Fibroblast of skin of right biceps (primary cell): ENCODE measurements around the gene RAB14.

Source experiments
- DNase-seq: peaks from one replicate; pipeline ENCODE4 v3.0.0-alpha.2; 2013

The RAB14 gene

DNA sequence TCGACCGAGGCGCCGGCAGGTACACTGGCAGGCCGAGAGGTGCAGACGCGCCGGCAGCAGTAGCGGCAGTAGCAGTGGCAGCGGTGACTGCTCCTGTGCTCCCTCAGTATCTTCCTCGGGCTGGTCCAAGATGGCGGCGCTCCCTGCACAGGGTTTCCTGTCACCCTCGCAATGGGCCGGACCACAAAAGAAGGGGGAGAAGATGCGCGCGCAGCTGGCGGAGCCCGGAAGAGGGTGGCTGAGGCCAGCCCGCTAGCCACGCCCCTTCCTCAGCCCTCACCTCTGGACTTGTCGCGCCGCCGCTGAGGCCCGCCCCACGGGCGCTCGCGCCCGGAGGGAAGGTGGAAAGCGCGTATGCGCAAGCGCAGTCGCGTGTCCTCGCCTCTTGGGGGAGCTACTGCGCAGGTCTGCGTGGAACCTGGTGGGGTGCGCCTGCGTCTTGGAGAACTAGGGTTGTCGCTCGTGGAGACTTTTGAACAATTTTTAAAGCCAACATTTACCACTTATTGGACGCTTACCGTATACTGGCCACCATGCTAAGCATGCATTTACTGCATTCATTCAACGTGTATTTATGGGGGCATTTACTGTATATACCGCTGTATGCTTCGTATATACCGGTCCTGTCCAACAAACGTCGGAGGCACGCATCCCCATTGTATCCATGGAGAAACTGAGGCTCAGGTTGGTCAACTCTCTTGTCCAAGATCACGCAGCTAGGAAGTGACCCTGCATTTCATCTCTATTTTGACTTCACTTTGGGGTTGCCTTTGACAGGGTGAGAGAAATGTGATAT lies at the start of gene RAB14:
TSS of gene RAB14 (minus strand) at position 132 of the 796 bp plus-strand sequence. CDS start 8,457 bp downstream, outside the sequence.
- peak; percentile 98 for DNase-seq

DNA sequence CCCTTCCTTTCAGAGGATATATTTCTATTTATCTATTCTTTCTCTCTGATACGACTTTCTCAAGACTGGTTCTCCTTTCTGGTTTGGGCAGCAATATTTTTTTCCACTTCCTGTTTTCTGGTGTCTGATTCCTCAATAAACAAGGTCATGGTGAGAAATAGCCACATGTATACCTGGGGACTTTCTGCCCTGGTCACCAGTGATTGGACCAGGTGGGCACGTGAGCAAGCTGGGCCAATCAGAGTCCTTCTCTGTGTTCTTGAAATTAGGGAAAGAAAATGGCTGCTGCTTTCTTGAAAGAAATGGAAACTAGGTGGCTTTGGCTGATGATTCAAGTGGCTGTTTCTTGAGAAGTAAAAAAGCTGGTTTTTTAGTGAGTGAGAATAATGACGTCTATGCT lies 47.9 kb upstream of the RAB14 start:
- DNase-seq, result no peak

DNA sequence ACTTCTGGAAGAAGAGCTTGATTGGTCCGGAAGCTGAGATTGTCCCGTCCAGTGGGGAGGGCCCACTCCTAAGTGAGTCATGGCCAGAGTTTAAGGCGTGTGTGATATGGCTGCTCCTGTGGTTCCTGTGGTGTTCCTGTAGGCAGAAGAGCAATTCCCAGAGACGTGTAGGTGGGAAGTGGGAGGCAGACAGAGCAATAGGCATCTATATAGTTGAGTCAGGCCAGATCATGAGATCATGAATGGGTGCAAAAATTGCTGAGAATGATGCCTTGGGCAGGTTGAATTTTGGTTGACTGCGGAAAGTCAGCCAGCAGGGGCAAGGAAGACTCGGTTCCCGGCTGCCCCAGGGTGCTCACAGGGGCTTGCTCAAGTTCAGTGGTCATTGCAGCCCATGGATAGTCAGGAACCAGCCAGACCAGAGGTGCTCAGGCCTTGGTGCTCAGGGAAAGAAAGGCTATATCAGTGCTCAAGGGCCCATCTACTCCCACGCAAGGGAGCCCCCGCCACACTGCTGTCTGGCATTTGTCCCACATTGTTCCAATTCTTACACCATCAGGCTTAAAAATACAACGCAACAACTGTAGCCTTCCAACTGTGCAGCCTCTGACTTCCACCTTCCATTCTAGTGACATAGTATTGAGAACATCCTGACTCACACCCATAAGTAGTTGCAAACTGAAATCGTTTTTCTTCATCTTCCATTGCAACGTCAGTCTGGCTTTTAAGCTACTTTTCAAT lies 45.3 kb upstream of the RAB14 start:
- DNase-seq, result peak; percentile 91

DNA sequence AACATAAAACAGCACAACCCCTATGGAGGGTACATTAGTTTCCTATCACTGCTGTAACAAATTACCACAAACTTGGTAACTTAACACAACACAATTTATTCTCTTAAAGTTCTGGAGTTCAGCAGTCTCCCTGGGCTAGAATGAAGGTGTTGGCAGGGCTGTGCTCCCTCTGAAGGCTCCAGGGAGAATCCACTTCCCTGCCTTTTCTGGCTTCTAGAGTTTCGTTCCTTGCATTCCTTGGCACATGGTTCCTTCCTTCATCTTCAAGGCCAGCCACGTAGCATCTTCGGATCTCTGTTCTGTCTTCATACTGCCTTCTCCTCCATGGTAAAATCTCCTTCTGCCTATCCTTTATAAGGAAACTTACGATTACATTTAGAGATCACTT lies 41.3 kb upstream of the RAB14 start:
- DNase-seq, result peak; percentile 33

DNA sequence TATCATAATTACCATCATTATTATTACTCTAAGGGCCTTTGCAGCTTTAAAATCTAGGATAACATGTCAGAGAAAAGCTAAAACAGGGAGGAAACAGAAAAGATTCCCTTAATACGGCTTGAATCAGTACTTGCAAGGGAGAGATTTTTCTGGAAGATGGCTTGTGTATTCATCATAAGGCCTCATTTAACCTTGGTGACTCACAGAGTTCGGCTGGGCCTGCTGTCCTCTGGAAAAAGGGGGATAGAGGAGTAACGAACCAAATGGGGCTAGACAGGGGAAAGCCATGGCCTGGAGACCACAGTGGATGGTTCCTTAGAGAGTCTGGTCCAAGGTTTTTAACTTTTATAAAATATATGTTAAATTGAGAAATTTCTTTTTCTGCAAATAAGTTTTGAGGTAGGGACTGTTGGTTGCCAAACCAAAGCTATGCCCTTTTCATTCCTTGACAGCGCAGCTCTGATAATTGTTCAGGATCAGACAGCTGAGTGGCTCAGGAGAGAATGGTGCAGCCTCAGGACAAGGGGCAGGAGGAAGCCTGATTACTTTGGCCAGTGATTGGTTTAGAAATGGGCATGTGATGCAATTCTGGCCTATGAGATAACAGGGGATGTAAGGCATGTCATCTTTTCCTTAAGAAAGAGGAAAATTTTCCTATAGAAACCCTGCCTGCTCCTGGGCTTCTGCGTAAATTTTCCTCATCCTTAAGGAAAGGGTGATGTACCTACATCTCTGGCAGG lies 40.7 kb upstream of the RAB14 start:
- DNase-seq, result peak; percentile 65

DNA sequence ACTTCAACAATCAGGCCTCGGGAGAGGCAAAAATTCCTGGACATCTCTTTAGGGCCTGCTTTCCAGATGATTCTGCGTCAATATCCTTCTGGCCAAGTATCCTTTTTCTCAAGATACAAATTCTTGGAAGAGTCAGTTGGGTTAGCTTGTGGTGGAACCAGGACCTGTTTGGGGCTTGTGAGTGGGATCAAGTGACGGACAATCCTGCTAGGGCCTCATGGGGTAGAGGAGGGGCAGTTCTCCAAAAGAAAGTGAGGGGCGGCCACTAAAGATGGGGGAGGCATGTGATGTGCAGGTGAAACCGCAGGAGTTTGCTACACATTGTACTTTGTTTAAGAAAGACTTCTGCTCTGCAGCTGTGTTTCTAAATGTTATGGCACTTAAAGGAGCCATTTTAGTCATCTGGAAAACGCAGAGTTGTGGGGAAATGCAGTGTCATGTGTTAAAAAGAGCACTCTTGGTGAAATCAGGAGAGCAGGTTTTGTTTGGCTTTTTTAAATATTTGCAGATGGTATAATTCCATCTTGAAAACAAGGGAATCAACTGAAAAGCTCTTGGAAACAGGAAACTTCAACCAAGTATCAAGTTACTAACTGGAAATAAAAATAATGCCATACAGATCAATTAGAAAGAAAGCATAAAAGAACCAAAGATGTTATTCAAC lies 38.9 kb upstream of the RAB14 start:
- no peak for DNase-seq

DNA sequence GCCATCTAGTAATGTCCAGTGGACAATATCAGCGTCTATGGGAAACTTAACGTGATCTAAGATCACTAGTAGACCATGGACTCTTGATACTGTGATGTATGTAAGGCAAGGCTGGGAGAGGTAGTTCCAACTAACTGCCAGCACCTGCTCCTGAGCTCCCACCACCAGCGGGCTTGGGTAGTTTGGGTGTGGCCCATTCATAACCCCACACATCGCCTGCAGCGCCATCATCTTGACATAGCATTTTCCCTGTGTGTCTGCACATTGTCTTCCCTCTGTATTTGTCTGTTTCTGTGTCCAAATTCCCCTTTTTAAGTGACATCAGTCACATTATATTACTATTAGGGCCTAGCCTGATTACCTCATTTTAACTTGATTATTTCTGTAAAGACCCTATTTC lies 38.2 kb upstream of the RAB14 start:
- DNase-seq, result no peak

DNA sequence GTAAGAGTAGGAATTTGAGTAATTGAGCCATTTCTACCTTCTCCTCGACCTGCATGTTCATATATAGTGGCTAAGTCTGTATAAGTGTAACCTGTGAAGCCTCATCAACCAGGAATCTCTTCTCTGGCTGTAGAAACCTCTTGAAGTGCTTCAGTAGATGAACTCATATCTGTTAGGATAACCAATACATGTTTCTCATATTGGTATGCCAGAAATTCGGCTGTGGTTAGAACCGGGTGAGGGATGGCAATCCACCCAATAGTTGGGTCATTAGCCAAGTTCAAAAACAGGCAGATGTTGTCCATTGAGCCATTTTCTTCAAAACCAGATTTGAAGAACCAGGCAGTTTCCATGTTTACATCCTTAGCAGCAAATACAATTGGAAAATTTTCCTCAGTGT lies 37.4 kb upstream of the RAB14 start:
- peak; percentile 29 for DNase-seq

DNA sequence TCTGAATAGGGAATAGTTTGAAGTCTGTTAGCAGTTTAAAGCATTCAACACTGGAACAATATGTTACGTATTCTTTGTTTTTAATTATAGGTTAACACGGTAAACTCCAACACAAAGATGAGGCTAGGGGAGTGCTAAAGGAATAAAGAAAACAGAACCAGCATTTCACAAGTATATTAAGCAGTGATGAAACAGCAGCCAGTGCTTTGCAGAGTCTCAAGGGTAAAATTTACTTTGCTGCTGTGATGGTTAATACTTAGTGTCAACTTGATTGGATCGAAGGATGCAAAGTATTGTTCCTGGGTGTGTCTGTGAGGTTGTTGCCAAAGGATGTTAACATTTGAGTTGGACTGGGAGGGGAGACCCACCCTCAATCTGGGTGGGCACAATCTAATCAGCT lies 36.2 kb upstream of the RAB14 start:
- DNase-seq, result no peak

DNA sequence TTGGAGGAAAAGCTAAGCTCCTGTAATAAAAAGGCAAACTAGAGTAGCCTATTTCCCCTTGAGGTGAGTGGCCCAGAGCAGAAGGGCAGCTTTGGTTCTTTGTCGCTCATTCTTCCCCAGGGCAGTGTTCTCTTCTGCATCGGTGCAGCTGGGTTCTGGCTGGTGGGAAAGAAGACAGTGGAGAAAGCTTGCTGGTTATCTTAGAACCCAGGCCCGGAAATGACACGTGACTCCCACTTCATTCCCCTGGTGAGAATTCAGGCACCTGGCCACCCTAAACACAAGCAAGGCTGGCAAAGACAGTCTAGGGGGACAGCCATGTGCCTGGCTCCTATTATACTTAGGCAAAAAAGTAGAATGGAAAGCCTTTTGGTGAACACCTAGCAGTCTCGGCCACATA lies 33.8 kb upstream of the RAB14 start:
- no peak for DNase-seq

DNA sequence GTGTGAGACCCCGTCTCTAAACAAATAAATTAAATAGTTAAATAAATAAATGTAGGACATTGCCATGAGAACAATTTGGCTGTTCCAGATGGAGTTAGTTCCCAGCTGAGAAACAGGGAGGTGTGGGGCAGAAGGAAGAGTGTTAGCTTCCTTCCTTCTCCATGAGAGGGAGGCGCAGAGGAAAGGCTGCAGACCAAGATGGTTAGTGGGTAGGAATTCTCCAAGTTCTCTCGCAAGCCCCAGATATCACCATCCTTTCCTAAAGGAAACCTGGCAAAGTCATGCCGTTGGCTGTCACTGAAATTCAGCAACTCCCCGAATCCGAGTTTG lies 33.1 kb upstream of the RAB14 start:
- no peak for DNase-seq

DNA sequence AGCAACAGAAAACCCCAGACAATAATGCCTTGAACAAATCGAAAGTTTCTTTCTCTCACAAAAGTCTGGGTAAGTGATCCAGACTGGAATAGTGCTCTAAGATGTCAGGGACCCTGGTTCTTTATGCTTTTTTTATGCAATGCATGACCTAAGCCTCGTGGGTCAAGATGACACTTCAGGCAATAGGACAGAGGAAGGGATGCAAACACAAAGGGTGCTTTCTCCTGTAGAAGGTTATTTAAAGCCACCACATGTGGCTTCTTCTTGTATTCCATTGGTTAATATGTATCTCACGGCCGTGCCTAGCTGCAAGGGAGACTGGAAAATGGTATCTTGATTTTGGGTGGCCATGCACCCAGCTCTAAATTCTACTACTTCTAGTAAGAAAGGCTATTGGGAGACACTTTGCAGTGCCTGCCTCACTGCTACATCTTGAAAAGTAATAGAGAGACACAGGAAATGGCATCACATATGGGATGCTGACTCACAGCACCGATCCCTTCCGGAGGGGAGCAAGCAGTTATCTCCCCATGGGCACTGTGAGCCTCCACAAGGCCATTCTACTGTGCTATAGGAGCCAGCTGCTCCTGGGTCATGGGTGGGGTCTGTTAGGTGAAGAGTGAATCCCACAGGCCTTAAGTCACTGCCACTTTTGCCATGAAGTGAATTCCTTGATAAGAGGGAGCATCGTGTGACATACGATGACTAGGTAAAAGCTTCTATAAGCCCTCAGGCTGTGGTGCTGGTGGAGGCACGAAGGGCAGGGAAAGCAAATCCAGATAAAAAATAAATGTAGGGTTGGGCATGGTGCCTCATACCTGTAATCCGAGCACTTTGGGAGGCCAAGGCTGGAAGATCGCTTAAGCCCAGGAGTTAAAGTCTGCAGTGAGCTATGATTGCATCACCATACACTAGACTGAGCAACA lies 32.5 kb upstream of the RAB14 start:
- peak; percentile 68 for DNase-seq

DNA sequence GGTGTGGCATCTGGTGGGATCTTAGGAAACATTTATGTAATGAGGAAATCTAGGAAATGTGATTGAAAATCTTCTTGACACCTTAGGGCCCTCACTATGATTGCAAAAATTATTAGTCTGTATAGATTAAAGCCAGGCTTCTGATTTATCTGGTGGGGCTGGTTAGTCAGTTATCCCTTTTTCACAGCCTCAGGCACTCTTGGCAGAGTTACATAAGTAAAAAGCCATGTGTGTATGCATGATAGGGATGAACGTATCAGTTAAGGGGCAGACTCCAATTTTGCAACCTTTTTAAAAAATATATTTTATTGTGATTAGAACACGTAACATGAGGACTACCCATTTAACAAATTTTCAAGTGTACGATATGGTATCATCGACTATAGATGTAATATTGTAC lies 30.6 kb upstream of the RAB14 start:
- no peak for DNase-seq

DNA sequence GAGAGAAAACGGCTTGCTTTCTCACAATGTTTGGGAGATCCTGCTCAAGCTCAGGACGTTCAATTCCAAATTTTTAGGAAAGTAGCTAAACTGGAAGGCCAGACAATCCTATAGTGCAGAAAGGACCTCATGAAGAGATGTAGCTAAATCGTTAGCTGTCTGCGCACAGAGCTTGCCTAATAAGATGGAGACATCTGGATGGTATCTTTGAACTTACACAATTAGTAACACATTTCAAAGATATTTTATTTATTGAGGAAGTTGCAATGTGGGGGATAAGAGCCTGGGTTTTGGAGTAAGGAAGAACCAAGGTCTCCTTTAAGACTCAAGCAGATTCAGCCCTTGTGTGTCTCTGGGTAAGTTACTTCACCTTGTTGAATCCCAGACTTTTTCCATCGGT lies 28.6 kb upstream of the RAB14 start:
- DNase-seq, result no peak

DNA sequence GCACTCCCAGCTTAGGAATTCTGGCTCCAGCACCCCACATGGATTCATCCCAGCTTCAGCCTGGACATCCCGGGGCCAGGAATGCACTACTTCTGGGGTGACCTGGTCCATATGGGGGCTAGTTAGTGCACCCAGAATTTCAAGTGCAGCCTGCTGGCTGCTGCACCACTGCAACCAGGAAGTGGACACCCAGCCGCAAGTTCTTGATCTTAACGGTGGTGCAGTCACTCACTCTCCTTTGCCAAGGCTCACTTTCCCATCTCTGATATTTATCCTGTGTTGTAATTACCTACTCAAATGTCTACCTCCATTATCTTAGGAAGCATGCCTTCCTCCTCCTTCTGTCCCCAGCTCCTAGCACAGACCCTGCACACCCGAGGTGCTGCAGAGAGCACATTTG lies 26.2 kb upstream of the RAB14 start:
- DNase-seq, result no peak

DNA sequence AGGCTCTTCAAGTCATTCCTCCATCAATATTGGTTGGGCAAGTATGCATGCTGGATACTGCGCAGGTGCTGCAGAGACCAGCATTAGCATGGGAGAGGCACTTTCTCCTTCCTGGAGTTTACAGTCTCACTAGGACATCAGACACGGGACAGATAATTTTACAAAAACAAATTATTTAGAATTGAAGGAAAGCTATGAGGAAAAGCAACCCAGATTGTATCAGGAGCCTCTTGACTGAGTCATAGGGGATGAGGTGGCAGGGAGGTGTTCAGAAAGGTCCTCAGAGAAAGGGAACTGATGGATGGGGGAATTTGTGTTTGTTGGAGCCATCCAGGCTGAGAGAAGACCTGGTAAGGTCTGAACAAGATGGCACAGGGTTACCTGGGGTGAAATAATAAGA lies 24.5 kb upstream of the RAB14 start:
- DNase-seq, result peak; percentile 61

DNA sequence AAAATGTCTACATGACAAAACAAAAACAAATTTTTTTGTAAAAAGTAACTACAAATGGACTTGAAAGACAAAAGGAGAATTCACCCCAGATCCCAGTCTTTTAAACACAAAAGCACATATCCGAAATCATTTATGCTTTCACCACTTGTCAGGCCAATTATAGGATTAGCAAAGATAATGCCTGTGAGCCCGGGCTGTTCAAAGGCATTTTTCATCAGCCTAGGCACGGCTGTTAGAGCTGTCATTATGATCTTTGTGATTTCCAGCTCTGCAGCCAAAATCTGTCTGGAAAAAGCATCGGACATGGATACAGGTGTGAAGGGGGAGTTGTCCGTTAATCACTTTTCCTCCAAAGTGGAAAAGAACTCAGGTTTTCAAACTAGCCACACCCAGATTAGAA lies 23.6 kb upstream of the RAB14 start:
- no peak for DNase-seq

DNA sequence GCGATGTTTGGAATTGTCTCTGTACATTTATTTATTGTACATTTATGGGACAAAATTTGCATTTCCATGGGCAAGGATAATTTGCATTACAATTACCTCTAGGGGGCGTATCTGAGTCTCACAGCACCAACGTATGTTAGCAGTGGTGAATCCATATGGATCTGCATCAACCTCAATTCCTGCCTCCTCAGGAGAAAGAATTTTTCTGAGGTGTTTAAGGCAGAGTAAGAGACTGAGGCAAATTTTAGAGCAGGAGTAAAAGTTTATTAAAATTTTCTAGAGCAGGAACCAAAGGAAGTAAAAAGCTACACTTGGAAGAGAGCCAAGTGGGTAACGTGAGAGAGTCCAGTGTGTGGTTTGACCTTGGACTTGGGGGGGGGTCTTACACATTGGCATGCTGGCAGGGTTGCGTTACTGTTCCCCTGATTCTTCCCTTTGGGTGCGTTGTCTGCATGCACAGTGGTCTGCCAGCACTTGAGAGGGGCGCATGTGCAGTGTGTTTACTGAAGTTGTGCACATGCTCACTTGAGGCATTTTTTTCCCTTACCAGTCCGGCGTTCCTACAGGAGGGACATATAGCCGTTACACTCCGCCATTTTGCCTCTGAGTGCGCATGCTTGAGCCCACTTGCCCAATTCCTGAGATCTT lies 21.0 kb upstream of the RAB14 start:
- DNase-seq, result peak; percentile 66

DNA sequence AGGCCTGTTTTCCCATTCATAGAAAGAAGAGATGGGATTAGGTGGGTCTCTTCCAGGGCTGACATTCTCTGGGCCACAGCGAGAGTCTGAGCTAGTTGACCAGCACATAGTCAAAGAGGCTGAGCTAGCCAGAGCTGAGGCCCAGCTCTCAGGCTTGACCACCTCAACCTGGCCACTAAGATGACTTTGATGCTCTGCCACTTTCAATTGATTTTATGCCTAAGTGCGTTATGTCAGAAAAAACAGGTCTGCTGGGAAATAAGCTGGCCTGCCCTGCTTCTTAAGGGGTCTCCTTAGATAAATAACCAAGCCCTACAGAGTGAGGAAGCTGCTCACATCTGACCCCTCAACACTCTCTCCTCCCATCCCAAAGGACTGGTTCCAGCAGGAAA lies 20.0 kb upstream of the RAB14 start:
- no peak for DNase-seq

DNA sequence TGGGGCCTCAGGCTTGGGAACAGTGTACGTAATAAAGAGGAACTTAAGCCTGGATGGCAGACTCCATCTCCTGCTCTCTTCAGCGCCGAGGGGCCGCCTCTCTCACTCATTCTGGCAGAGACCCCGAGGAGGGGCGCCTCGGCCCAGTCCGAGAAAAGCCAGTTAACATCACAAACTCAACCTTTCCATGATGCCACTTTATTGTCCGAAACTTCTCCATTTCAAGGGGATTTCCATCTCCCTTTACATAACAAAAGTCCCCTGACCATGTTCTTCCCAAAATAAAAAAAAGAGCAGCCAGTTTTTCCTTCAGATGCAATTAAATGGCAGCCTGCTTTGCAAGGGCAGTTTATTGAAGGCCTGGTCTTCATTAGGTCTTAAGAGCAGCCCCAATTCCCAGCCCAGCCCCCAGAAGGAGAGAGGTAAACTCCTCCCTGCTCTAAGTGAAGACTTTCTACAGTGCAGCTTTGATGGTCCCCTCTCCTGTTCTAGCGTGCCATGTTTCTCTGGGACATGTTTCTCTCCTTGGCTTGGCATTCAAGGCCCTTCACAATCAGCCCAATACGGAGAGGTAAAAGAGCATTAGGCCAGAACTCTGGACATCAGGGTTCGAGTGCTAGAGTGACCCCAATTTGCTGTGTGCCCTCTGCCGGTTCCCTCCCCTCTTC lies 19.5 kb upstream of the RAB14 start:
- DNase-seq, result no peak

DNA sequence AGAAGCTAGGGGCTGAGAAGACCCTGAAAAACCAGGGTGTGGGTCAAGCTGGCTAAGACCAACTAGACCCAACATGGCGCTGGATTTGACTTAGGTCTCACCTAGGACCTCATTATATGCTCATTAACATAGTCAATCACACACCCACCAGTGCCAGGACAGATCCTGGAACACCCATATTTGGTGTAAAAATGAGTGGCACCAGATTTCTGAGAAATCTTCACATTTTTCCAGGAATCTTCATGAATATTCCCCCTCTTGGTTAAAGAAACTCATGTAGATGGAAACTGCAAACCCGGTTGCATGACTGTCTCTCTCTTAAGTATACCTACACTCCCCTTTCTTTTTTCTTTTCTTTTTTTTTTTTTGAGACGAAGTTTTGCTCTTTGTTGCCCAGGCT lies 17.9 kb upstream of the RAB14 start:
- no peak for DNase-seq
